ENCODE data around the gene NDUFC1. TPM values are rescaled to one million over a fixed set of nuclear protein-coding genes. Genes with fewer than 3 reads are reported as not detected.

The NDUFC1 gene
- total and polyA plus RNA-seq, 2 experiments from 2014 or later = 91.6 to 316 TPM

DNA sequence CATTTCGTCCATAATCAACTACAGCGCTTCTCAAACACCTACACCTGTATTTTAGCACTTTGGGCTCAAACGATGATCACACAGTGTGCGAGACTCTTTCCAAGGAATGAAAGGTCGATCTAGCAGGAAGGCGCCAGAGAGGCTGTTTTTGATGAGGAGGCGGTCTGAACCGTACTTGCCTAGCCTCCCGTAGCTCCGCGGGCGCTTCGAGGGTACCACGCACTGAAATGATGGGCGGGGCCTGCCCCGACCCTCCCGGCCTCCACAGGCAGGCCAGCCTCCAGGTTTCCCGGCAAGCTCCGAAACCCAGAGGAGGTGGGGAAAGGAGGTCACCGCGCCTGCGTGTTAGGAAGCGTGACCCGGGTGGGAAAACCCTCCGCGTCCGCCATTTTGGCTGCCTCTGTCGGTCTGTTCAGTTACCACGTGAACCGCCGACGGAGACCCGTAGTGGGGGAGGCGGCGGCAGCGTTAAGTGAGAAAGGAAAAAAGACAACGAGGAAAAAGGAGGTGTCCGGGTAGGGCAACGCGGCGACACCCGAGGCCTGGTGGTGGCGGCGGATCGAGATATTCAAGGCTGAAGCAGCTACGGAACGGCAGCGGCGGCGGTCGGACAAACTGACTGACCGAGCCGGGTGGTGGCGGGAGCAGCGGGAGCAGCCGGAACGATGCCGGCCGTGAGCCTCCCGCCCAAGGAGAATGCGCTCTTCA lies 1.0 kb downstream of the NDUFC1 start, which contains the start of gene NAA15:
NAA15 (plus strand) TSS at position 393 of the 708 bp plus-strand sequence; CDS start at position 666, 273 bp downstream.
- Histone ChIP-seq H3K27ac (peak within 1 kb of the TSS; percentile 96), H3K36me3 (peaks cover 4% of the 10 kb centered on the region), H3K4me1 (ENCODE audit: low read depth) (peaks cover 17% of the 10 kb centered on the region), H3K27me3 (no peaks in the 10 kb centered on the region), H3K4me3 (peak within 1 kb of the TSS; percentile 82), H3K9me3 (ENCODE audit: low read depth) (no peaks in the 10 kb centered on the region)
- peak; percentile 98 to 99 for DNase-seq (ENCODE audit: low read depth in 1 of 2, low spot score in 1 of 2)
- TF ChIP-seq CTCF (IDR thresholded peaks at IDR 0.05; ENCODE audit: low read depth, low read length) = no peak

GRCh38 chr4:139300431-139301112 lies 1.7 kb downstream of the NDUFC1 start:
- no peaks in the 10 kb centered on the region for H3K36me3 ChIP-seq
- no peaks in the 10 kb centered on the region for H3K9me3 ChIP-seq (ENCODE audit: low read depth)
- H3K27me3 ChIP-seq = no peaks in the 10 kb centered on the region
- H3K27ac ChIP-seq = peak overlapping the region; percentile 96
- H3K4me3 ChIP-seq = peak overlapping the region; percentile 82
- TF ChIP-seq CTCF (IDR thresholded peaks at IDR 0.05; ENCODE audit: low read depth, low read length) = no peak
- peak; percentile 35 to 60 for DNase-seq (ENCODE audit: low read depth in 1 of 2, low spot score in 1 of 2)
- H3K4me1 ChIP-seq (ENCODE audit: low read depth) = peaks cover 20% of the 10 kb centered on the region

DNA sequence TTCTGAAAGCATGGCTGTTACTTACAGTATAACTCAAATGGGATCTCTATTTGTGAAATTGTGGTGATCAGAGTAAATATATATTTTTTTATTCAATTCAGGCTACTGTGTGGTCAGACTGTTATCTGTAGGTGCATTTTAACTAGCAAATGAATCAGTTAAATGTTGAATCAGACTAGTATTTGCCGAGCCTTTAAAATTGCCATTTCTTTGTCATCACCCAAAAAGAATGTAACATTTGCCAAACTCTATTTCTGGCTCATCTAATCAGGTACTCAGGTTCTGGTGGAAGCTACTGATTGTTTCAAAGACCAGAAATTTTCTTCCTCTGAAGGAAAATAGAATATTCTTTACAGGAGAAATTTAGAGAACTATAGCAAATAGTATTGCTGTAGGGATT lies 2.7 kb downstream of the NDUFC1 start:
- Histone ChIP-seq H3K4me1 (ENCODE audit: low read depth) (peaks cover 24% of the 10 kb centered on the region), H3K27ac (peak overlapping the region; percentile 96), H3K9me3 (ENCODE audit: low read depth) (no peaks in the 10 kb centered on the region), H3K4me3 (peak overlapping the region; percentile 82), H3K36me3 (no peaks in the 10 kb centered on the region), H3K27me3 (no peaks in the 10 kb centered on the region)
- TF ChIP-seq CTCF (IDR thresholded peaks at IDR 0.05; ENCODE audit: low read depth, low read length) = no peak
- DNase-seq (ENCODE audit: low read depth in 1 of 2, low spot score in 1 of 2) = no peak

GRCh38 chr4:139297001-139297410 lies 5.3 kb downstream of the NDUFC1 start:
- Histone ChIP-seq H3K4me1 (ENCODE audit: low read depth) (peaks cover 13% of the 10 kb centered on the region), H3K4me3 (no peak overlapping the region), H3K36me3 (peaks cover 14% of the 10 kb centered on the region), H3K9me3 (ENCODE audit: low read depth) (no peaks in the 10 kb centered on the region), H3K27ac (no peak overlapping the region), H3K27me3 (no peaks in the 10 kb centered on the region)
- TF ChIP-seq CTCF (IDR thresholded peaks at IDR 0.05; ENCODE audit: low read depth, low read length) = no peak
- DNase-seq (ENCODE audit: low read depth in 1 of 2, low spot score in 1 of 2) = no peak

DNA sequence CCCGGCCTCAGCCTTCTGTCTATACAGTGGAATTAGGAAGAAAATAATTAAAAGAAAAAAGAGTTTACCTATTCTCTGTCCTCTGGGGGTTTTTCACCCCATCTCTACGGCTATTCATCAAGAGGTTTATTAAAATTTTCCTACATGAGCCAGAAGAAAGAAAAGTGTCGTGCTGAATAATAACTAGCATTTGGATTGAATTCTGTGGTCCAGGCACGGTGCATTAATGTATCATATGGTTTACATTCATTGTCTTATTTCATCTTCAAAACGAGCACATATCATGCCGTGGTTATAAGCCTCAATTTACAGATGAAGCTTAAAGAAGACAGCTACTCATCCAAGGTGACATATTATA lies 6.4 kb downstream of the NDUFC1 start:
- TF ChIP-seq CTCF (IDR thresholded peaks at IDR 0.05; ENCODE audit: low read depth, low read length) = no peak
- Histone ChIP-seq H3K27me3 (no peaks in the 10 kb centered on the region), H3K9me3 (ENCODE audit: low read depth) (no peaks in the 10 kb centered on the region), H3K27ac (peak overlapping the region; percentile 16), H3K36me3 (peaks cover 21% of the 10 kb centered on the region), H3K4me1 (ENCODE audit: low read depth) (peaks cover 13% of the 10 kb centered on the region), H3K4me3 (peak overlapping the region; percentile 41)
- DNase-seq (ENCODE audit: low read depth in 1 of 2, low spot score in 1 of 2) = no peak
